Stimulated activated CD8-positive, alpha-beta memory T cell treated with anti-CD3 and anti-CD28 coated beads, Interleukin-12 subunit alpha, Interleukin-12 subunit beta, amount 100 ng/mL, for 1 hour (primary cell): ENCODE data around the gene UROD.
"Not testable (repeated sequence)": the region's sequence is repeated elsewhere in the genome, so short reads cannot be mapped to it uniquely, and the experiment has no call there.

Experiments
- DNase-seq: peaks from one replicate; pipeline ENCODE4 v3.0.0-alpha.2; 2020; ENCODE audit warnings: low read depth

Gene UROD

DNA sequence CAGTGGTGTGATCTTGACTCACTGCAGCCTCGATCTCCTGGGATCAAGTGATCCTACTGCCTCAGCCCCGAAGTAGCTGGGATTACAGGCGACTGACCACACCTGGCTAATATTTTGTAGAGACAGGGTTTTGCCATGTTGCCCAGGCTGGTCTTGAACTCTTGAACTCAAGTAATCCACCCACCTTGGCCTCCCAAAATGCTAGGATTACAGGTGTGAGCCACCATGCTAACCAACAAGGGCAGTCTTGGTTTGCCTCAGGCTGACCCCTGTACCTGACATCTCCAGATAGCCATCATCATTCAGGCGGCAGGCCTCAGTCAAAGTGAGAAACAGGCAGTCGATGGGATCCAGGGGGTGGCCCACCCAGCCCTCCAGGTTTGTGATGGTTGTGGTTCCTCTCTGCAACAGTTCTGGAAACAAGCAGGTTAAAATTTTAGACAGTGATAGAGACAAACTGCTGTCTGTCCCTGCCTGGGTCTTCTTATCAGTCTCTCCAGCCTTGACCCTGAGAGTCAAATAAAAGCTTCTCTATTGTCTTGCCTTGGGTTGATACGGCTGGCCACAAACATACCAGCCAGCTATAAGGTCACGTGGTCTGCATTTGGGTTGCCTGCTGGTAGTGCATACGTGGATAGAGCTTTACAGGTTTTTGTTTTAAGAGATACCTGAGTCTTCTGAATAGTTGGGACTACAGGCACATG lies 26.8 kb downstream of the UROD start:
- no peak for DNase-seq

GRCh38 chr1:45040297-45040696 lies 28.2 kb downstream of the UROD start:
- no peak for DNase-seq

DNA sequence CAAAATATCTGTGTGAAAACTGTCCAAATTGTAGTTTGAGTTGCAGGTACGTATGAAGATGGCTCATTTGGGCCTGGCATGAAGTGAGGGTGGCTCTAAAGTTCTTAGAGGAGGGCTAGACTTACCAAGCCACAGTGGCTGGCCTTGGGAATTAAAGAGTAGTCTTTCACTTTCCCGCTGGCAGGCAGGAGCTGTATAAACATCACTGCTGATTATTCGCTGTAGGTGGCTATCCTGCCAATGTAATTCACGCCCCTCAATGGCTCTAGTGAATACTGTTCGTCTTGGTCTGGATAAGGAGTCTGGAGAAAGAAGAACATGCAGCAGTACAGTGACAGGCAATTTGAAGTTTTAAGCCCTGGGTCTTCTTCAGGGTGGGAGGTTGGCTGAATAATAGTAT lies 31.0 kb downstream of the UROD start:
- no peak for DNase-seq

DNA sequence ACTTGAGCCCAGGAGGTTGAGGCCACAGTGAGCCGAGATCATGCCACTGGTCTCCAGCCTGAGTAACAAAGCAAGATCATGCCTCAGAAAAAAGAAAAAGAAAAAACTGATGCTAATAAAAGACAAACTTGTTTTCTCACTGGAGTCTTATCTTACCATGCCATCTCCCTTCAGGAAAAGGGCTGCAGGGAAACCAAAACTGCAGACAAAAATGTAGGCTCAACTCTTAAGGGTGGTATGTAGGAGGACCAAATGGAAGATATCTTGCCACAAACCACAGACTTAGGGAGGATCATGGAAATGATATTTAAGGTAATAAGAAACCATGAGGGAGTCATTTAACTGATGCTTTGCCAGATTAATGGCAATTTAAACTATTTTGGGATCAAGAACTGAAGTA lies 32.9 kb downstream of the UROD start:
- DNase-seq, result no peak

GRCh38 chr1:45047032-45047431 lies 35.0 kb downstream of the UROD start:
- no peak for DNase-seq

DNA sequence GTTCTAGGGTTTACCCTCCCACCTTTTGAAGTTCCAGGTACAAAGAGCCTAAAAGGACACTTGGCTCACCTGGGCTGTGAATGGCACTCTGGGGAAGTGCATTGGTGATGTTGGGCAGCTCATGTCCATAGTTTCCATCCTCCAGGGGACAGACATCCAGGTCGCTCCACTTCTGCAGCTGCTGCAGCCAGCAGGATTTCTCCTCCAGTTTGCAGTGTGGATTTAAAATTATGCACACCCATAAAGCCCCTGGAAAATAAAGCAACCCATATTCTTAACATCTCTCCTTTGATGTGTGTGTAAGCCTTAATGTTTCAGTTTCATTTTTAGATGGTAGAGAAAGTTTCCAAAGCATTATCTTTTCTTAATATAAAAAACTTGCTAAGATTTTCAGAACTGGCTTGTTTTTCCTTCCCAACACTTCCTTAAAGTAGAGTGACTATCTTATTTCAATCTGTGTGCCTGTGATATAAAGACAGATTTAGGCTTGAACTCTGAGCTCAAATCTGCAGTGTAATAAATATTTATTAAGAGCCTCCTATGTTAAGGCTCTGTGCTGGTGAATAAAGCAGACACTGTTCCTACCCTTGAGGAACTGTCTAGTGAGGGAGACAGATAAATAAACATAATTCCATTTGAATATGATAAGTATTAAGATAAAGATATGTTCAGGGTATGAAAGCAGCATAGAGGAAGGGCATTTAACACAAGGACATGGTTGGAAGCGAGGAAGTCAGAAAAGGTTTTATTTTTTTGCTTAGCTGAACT lies 39.1 kb downstream of the UROD start:
- no peak for DNase-seq

GRCh38 chr1:45057542-45057941 lies 45.5 kb downstream of the UROD start:
- DNase-seq, result no peak

DNA sequence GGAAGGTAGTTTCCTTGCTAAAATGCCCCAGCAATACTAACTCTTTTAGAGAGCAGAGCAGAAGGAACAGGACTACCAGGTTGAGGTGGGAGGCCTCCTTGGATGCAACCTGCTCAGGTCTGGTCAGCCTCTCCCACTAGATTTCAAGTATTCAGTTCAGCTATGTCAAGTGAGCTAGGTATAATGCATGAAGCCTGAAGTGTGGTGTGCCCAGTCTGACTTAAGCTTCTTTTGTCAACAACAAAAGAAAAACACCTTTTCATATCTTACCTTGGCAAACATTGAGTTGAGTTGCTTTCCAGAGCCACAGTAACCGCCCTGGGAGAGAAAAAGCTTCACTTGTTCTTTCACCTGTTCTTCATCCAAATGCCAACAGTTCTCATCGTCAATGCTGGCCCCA lies 47.8 kb downstream of the UROD start:
- DNase-seq, result no peak

- DNase-seq, result not testable (repeated sequence)
Observed at GRCh38 chr1:45062463-45062862, 50.4 kb downstream of the UROD start.

DNA sequence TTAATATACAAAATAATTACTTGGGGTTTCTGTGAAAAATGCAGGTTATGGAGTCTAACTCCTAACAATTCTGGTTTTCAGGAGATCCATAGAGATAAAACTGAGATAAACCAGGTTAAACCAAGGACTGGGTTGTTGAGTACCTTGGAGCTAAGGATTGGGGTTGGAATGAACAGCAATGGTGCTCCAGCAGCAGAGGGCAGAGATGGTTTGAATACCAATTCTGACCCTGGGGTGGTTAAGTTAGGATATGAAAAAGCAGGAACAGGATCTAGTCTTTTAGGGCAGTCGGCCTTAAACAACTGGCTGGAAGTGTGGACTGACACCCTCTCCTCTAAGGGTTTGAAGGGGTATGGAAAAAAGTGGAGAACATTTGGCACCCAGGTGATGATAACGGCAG lies 53.0 kb downstream of the UROD start:
- DNase-seq, result no peak
